NCI-H2029 treated with DMSO at 0.1 percent for 48 hours (cell line): ENCODE results near the gene ZNF791.
"Not testable (repeated sequence)": the region's sequence is repeated elsewhere in the genome, so short reads cannot be mapped to it uniquely, and the experiment has no call there.

ENCODE experiments used
- DNase-seq: peaks from one replicate; lab custom pipeline; 2025; lab: John Stamatoyannopoulos, UW

ZNF791 gene

DNA sequence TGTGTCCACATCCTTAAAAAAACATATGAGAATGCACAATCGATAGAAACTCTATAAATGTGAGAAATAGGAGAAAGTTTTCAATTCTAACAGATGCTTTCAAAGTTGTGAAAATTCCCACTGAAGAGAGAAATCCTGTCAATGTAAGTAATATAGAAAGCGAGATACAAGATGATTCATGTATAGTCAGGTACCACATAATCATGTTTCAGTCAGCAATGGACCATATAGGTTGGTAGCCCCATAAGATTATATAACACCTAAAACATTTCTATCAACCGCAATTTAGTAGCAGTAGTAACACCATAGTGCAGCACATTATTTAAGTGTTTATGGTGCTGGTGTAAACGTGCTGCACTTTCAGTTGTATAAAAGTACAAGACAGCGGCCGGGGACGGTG lies 18.5 kb downstream of the ZNF791 start:
- no peak for DNase-seq

DNA sequence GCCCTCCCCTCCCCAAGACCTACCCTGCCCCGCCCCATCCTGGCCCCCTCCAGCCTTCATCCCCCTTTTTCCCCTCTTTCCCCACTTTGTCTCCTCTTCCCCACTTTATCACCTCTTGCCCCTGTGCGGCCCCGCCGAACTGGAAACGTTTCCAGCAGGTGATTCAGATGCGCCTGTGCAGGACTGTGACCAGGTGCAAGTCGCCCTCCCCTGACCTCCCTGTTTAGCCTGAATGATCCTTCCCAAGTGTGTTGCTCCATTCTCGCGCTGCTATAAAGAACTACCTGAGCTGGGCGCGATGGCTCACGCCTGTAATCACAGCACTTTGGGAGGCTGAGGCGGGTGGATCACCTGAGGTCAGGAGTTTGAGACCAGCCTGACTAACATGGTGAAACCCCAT lies 25.9 kb downstream of the ZNF791 start:
- DNase-seq: no peak

DNA sequence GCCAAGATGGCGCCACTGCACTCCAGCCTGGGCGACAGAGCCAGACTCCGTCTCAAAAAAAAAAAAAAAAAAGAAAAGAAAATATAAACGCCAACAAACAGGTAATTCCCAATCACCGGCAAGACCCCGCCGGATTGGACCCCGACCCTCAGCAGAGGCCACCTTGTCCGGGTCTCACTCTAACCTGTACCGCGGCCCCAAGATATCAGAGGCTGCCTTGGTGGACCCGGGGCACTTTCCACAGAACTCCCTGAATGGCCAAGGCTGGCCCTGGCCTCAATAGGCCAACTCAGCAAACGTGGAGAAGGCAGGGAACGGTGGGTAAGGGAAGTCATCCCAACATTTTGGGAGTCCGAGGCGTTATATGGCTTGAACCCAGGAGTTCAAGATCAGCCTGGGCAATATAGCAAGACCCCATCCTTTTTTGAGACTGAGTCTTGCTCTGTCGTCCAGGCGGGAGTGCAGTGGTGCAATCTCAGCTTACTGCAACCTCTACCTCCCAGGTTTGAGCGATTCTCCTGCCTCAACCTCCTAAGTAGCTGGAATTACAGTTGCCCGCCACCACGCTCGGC lies 28.0 kb downstream of the ZNF791 start:
- no peak for DNase-seq

DNA sequence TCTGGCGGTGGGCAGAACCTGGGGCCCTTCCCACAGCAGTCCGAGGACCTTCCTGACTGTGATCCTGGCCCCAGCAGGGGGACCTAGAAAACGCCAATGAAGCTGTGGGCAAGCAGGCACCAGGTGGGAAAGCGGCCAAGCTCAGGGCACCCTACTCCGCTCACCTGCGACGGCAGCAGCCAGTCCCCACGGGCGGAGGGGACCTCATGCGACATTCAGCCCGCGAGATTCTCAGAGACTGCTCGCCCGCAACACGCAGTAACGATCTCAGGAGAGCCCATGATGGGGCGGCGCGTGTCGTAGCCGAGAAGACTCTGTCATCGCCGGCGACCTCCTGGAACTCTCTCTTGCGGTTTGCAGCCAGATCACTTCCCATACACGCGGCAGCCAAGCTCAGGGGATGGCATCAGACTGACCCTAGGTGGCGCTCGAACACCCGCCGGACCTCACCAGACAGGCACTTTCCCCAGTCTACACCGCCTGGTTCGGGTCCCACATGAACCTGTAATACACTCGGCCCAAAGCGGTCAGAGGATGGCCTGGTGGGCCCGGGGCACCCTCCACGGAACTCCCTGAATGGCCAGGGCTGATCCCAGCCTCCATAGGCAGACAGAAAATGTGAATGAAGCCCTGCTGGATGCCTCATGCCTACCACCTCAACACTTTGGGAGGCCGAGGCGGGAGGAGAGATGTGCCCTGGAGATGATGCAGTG lies 29.3 kb downstream of the ZNF791 start:
- peak; percentile 59 for DNase-seq

DNA sequence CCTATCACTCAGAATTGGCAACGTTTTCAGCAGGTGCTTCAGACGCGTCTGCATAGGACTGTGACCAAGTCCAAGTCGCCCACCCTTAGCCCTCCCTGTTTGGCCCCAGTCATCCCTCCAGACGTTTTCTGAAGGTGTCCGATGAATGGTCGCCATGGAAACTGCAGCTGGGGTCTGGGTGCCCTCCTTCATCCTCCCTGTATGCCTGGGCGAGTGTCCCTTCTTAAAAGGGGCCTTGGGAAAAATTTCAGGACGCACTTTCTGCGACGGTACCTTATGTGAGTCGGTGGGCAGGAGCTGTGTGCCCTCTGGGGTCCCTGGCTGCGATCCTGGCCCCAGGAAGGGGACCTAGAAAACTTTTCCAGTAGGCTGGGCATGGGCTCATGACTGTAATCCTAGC lies 30.7 kb downstream of the ZNF791 start:
- no peak for DNase-seq

DNA sequence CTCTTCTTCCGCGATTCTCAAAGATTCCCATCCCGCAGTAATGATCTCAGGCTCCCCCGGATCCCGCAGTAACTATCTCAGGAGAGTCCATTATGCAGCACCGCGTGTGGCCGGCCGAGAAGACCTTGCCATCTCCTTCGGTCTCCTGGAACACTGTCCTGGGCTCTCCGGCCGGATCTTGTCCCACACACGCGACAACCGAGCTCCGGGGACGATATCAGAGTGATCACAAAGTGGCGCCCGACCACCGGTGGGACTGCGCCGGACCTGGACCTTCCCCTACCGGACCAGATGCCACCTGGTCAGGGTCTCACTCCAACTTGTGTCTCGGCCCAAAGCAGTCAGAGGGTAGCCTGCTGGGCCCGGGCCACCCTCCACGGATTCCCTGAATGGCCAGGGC lies 31.8 kb downstream of the ZNF791 start:
- no peak for DNase-seq

DNA sequence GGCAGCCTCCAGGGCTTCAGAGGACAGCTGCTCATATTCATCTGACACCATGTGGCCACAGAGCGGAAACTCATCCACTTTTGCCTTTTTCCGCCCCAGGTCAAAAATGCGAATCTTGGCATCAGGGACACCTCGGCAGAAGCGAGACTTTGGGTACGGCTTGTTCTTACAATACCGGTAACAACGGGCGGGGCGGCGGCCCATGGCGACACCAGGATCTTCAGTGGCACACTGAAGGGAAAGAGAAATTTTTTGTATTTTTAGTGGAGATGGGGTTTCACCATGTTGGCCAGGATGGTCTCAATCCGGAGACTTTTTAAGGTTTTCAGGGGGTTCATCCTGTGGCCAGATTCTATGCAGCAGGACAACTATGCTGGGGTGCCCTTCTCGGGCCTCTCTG lies 33.0 kb downstream of the ZNF791 start:
- not testable (repeated sequence) for DNase-seq

DNA sequence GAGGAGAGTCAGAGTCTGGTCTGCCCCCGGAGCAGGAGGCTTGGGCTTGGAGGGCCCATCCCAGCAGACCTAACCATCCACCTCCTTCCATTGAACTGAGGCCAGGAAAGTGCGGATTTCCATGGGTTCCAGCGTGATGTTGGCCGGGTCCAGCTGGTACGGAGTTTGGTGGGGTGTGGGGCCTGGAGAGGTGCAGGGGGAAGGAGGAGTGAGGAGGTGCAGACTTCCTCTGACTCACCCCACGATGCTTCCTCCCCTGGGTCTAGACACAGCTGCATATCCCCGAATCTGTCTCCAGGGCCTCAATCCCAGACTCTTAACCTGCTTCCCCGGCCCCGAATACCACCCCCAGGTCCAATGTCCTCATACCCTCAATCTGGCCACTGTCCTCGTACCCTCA lies 35.8 kb downstream of the ZNF791 start:
- DNase-seq: no peak

DNA sequence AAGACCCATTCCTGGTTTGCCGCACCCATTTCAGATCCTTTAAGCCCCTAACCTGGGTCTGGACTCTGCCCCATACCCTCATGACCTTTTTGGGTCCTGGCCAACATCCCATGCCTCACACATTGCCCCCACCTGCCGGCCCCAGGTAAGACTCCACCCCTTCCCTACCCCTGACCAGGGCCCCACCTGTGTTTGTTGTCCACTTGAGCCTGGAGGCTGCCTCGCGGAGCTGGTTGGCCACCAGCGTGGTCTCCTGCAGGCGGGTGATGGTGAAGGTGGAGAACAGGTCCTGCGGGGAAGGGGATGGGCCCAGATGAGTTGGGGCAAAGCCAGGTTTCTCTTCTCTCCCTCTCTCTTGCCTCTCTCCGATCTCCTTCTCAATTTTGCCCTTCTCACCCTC lies 36.3 kb downstream of the ZNF791 start:
- no peak for DNase-seq

DNA sequence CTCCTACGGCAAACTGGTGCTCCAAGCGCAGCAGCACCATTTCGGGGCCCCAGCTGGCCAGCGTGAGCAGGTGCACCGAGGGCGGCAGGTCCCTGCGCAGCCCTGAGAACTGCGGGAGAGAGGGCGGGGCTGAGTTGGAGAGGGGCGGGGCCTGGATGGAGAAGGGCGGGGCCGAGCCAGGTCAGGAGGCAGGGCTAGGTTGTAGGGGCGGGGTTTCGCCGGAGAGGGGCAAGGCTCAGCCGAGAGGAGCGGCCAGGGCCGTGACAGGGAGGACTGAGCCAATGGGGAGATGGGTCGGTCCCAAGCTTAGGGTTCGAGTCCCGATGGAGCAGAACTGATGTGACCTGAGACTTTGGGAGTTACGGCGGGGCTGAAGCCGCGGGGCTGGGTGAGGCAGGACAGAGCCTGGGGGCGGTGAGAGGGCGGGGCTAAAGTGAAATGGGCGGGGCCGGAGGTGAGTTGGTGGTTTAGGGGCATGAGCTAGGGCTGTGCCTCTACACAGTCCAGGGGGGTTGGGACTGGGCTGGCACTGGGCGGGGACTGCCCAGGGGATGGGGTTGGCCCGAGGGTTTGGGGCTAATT lies 36.9 kb downstream of the ZNF791 start:
- DNase-seq: peak; percentile 81

DNA sequence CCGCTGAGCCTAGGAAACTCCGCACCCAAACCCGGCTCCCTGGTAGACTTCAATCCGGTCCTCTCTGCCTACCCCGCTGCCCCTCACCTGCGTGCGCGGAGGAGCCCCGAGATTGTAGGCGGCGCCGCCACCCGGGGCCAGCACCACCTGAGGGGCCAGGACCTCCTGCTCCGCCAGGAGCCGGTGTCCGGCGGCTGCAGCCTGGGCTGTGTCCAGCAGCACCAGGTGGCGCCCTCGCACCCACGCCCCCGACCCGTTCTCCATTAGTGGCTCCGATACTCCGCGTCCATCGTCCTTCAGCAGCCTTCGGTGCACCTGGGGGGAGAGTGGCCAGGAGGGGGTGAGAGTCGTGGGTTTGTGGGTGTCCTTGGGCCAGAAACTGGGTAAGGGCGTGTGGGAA lies 37.4 kb downstream of the ZNF791 start:
- DNase-seq: no peak

DNA sequence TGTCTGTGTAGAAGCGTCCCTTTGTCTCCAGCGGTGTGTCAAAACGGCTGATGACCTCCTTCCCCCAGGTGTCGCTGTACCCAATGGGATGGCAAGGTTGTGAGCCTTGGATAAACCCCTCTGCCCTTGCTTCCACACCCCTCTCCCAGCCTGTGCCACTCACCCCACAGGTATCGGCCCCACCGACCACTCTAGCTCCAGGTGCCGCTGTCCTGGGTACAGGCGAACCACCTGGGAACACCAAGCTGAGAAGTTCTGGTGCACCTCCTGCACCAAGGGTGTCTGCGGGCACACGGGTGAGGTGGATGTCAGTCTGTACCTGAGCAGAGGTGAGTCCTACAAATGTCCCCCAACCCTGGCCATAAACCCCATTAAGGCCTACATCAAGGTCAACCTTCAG lies 39.2 kb downstream of the ZNF791 start:
- no peak for DNase-seq

DNA sequence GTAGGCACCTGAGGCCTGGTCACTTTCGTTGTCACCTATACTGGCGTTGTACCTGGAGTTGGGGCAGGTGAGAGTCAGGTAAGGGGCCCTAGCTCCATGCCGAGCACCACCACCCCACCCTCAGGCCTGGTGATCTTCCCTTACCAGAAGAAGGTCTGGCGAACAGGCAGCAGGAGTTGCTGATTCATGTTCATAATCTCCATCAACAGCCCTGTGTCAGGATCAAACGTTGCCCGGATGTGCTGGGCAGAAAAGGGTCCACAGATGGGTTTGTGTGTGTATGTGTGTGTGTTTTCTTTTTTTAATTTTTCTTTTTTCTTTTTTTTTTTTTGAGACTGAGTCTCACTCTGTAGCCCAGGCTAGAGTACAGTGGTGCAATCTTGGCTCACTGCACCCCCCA lies 41.5 kb downstream of the ZNF791 start:
- no peak for DNase-seq

DNA sequence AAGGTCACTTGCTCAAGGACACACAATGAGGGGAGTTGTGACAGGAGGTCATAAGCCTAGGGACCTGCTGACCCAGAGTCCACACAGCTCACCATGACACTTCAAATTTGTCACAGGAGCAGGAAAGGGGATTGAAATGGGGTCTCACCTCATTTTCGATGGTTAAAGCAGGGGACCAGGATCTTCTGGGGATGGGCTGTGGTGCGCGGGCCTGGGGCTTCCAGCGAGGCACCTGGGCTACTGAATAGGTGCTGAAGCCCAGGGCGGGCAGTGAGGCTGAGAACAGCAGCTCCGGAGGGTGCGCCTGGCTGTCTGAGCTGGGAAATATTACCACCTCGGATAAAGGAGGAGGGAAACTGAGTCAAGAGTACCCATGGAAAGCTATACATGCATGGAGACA lies 44.8 kb downstream of the ZNF791 start:
- DNase-seq: no peak

DNA sequence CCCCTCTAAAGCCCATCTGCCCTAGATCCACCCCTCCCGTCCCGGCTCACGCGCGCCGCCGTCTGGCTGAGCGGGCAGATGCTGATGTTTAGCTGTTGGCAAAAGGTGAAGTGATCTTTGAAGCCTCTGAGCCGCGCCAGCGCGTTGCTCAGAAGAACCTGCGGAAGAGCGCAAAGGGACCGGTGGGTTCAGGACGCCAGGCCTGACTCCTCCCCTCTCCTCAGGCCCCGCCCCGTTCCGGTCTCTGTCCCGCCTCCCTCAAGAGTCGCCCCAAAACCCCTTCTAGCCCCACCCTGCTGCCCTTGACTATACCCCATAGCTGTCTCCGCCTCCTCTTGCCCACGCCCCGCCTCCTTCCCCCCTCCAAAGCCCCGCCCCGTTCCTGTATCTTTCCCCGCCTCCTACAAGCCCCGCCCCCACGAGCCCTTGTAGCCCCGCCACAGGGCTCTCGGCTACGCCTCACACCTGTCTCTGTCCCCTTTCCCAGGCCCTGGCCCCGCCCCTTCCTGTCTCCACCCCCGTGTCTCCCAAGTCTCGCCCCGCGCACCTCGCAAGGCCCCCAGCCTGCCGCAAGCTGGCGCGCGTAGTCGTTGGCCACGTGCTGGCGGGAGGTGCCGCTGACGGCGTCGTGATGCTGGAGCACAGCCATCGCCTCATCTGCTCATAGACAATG lies 46.3 kb downstream of the ZNF791 start:
- no peak for DNase-seq

DNA sequence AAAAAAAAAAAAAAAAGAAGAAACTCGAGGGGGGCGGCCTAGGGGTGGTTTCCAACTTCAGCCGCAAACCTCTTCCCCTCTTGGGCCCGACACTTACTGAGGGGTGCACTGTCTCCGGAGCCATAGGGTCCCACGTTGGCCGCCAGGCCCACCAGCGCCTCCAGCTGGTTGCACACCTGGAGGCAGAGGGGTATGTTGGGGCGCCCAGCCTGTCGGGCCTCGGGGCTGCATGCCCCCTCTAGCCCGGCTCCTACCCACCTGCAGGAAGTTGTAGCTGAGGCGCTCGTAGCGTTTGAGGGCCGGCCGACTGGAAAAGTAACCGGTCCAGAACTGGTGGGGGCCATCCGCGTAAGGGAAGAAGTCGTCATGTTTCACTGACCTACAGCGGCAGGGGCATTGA lies 47.2 kb downstream of the ZNF791 start:
- no peak for DNase-seq

DNA sequence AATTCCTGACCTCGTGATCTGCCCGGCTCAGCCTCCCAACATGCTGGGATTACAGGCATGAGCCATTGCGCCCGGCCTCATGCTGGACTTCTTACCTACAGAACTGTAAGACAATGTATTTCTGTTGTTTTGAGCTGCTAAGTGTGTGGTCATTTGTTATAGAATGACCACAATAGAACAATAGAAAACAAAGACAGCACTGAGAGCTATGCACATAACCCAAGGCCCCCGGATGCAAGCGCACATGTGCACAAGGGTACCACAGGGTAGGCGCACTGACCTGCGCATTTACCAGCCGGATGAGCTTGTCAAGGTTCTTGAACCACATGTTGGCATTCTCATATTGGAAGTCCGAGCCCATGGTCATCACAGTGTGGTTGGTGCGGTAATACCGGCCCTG lies 50.3 kb downstream of the ZNF791 start:
- no peak for DNase-seq

DNA sequence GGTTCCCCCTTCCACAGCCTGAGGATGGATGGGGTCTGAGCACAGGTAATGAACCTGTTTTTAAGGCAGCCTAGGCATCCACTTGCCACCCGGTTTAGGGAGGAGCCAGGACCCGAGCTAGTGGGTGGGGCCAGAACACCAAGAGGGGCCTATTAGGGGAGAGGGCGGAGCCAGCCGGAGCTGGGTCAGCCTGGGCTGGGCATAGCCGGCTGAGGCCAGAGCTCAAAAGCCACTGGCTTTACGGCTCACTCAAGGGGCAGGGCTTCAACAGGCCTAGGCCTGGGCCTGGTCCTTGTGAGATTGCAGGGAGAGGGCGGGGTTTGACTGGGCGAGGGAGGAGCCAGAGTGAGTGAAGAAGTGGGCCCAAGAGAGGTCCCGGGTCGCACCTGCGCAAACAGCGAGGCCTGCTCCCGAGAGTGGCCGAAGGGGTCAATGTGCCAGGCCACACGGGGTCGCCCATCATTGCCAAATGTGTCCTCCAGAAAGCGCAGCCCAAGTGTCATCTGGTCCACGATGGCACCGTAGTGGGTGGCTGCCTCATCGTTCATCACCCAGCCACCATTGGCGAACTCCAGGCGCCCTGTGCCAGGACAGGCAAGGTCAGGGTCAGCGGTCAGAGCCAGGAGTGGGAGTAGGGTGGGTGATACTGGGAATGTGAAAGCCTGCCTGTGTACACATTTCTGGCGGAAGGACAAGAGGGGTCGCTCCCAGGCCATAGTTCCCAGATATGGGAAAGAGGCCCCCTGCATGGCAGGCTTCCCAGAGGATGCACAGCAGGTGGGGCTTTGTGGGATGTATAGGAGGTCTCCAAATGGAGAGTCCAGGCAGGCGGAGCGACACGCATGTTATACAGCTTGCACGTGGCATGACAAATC lies 53.9 kb downstream of the ZNF791 start:
- no peak for DNase-seq

DNA sequence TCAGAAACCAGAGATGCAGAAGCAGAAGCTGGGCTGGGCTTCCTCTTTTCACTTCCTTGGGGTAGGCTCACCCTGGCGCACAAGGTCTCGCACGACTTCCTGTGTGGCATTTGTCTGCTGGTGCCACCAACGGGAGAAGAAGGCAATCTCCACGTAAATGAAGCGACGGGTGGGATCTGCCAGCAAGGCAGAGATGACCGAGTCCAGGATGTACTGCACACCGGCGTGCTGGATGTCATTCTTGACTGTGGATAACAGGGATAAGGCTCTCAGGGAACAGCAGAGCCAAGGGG lies 54.5 kb downstream of the ZNF791 start:
- DNase-seq: no peak

DNA sequence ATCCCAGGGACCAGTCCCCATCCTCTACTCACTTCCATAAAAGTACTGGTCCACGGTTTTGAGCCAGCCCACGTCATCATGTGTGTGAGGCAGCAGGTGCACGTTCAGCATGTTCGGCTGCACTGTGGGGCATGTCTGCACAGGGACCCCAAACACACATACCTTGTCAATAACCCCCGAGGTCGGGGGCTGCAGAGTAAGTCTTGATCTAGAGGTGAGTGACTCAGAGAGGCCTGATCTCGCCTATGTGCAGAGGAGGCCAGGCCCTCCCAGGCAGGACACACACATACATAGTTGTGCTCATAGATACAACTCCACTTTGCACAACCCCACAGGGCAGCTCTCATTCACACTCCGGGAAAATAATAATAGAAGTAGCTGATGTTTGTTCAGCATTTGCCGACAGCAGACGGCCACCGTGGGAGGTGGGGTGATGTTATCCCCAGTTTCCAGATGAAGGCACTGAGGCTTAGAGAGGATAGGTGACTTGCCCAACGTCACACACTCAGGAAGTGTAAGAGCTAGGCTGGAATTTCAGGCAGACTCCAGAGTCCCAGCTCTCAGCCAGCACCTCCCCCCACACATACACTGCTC lies 55.0 kb downstream of the ZNF791 start:
- DNase-seq: no peak

DNA sequence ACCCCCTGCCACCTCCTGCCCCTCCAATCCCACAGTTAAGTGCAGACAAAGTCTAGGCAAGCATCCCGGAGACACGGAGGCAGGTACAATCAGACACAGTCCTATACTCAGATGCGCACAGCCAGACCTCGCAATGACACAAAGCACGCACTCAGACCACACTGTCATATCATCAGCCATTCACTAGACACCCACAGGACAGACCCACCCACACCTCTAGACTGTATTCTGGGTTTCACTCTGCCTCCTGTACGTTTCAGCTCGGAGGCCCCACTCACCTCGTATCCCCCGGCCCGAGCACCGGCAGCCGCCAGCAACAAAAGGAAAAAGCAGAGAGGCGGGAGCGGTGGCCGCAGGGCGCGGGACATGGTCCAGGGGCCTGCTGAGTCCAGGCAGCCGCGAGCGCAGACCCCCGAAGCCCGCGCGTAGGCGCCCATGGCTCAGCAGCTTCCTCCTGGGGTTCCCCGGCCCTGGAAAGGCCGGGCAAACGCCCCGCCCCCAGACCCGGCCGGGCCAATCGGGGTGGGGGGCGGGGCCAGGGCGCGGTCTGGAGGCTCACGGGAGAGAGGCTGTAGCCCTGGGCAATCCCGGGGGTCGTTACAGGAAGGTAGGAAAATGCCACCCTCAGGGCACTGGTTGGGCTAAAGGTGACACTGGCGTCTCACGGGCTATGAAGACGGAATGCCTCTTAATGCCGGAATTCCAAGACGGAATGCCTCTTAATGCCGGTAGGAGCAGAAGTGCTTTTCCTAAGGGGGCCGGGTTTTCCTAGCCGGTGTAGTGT lies 55.7 kb downstream of the ZNF791 start, which contains the start of the genes MAN2B1 and WDR83:
Gene MAN2B1, minus strand, starts transcription at position 478 of the 784 bp plus-strand sequence. Its CDS starts 41 bp downstream, at position 437.
Gene WDR83, plus strand, starts transcription at position 543 of the 784 bp plus-strand sequence. CDS start 2,984 bp downstream, outside the sequence.
- peak; percentile 19 for DNase-seq
